Trophoblast cell (in vitro differentiated cells and primary cell): Measurements from ENCODE around the gene TSSC4.

Source experiments
- DNase-seq, 2 donors: peaks; one replicate each; pipeline ENCODE4 v3.0.0-alpha.2; 2016
- H2AFZ ChIP-seq: 2 replicates; pipeline ENCODE4 v1.6.1; 2013; ENCODE audit warnings: low read length, moderate library complexity, mild to moderate bottlenecking; ENCODE audit not compliant: insufficient read depth, poor library complexity
- H2AK5ac ChIP-seq: 2 replicates; pipeline ENCODE4 v1.6.1; 2013; ENCODE audit warnings: mild to moderate bottlenecking, low read length
- H2BK120ac ChIP-seq: 2 replicates; pipeline ENCODE4 v1.6.1; 2013; ENCODE audit warnings: low read length, mild to moderate bottlenecking, moderate library complexity; ENCODE audit not compliant: insufficient read depth, poor library complexity
- H2BK12ac ChIP-seq: 2 replicates; pipeline ENCODE4 v1.6.1; 2013; ENCODE audit warnings: mild to moderate bottlenecking, low read length, moderate library complexity
- H2BK5ac ChIP-seq: 2 replicates; pipeline ENCODE4 v1.6.1; 2013; ENCODE audit warnings: low read length, low read depth, moderate library complexity, mild to moderate bottlenecking; ENCODE audit not compliant: poor library complexity
- H3K14ac ChIP-seq: 2 replicates; pipeline ENCODE4 v1.6.1; 2013; ENCODE audit warnings: mild to moderate bottlenecking, low read length
- H3K18ac ChIP-seq: 2 replicates; pipeline ENCODE4 v1.6.1; 2013; ENCODE audit warnings: mild to moderate bottlenecking, low read length
- H3K23ac ChIP-seq: 2 replicates; pipeline ENCODE4 v1.6.1; 2013; ENCODE audit warnings: low read length
- H3K27ac ChIP-seq: 2 replicates; pipeline ENCODE4 v1.5.1; 2013; ENCODE audit warnings: low read depth, mild to moderate bottlenecking, inconsistent platforms, low read length, moderate library complexity
- H3K27me3 ChIP-seq: 2 replicates; pipeline ENCODE4 v1.6.1; 2013; ENCODE audit warnings: inconsistent platforms, mild to moderate bottlenecking, low read length, moderate library complexity; ENCODE audit not compliant: insufficient read depth
- H3K36me3 ChIP-seq, 2 experiments: 1 replicate in 1 of 2; 2 replicates in 1 of 2; pipeline ENCODE4 v1.6.1; 2013; ENCODE audit warnings: low read length in 2 of 2, mild to moderate bottlenecking in 2 of 2, moderate library complexity in 1 of 2; ENCODE audit not compliant: insufficient read depth in 2 of 2, control insufficient read depth in 1 of 2
- H3K4ac ChIP-seq: 2 replicates; pipeline ENCODE4 v1.6.1; 2013; ENCODE audit warnings: low read depth, mild to moderate bottlenecking, low read length, moderate library complexity
- H3K4me1 ChIP-seq, 2 experiments: 1 replicate in 1 of 2; 2 replicates in 1 of 2; pipeline ENCODE4 v1.6.1; 2013; ENCODE audit warnings: low read length in 2 of 2, mild to moderate bottlenecking in 2 of 2, moderate library complexity in 1 of 2; ENCODE audit not compliant: insufficient read depth in 2 of 2, control insufficient read depth in 1 of 2
- H3K4me2 ChIP-seq: 2 replicates; pipeline ENCODE4 v1.6.1; 2013; ENCODE audit warnings: inconsistent platforms, mild to moderate bottlenecking, low read length, moderate library complexity
- H3K4me3 ChIP-seq: 2 replicates; pipeline ENCODE4 v1.5.1; 2013; ENCODE audit warnings: mild to moderate bottlenecking, low read depth, low read length, inconsistent platforms
- H3K79me1 ChIP-seq: one replicate; pipeline ENCODE4 v1.6.1; 2013; ENCODE audit warnings: low read length
- H3K79me2 ChIP-seq: 2 replicates; pipeline ENCODE4 v1.6.1; 2013; ENCODE audit warnings: low read length, mild to moderate bottlenecking; ENCODE audit not compliant: control insufficient read depth, insufficient read depth, poor library complexity
- H3K9ac ChIP-seq: 2 replicates; pipeline ENCODE4 v1.6.1; 2013; ENCODE audit warnings: mild to moderate bottlenecking, low read length
- H3K9me3 ChIP-seq: 2 replicates; pipeline ENCODE4 v1.6.1; 2013; ENCODE audit warnings: low read depth, mild to moderate bottlenecking, control low read depth, inconsistent platforms, low read length; ENCODE audit not compliant: insufficient read depth
- H4K12ac ChIP-seq: 2 replicates; pipeline ENCODE4 v1.6.1; 2013; ENCODE audit warnings: low read depth, mild to moderate bottlenecking, low read length, moderate library complexity
- H4K8ac ChIP-seq: 2 replicates; pipeline ENCODE4 v1.6.1; 2013; ENCODE audit warnings: low read depth, mild to moderate bottlenecking, low read length, moderate library complexity
- H4K91ac ChIP-seq: one replicate; pipeline ENCODE4 v1.6.1; 2013; ENCODE audit warnings: low read depth, mild to moderate bottlenecking, low read length, moderate library complexity
- WGBS: extraction: QIAGEN DNeasy Blood & Tissue Kit; methylation state at CpG from one replicate; pipeline ENCODE4 v1.1.7; 2013; ENCODE audit warnings: missing lambda C conversion rate; ENCODE audit not compliant: insufficient read length, insufficient coverage; ENCODE audit errors: extremely low coverage; 5-methylcytosine and 5-hydroxymethylcytosine counted together

TSSC4 gene

GRCh38 chr11:2421226-2421994, 20.9 kb downstream of the TSSC4 start:
- Histone ChIP-seq H4K8ac (no peak overlapping the region), H4K91ac (no peak overlapping the region), H3K4me1 (no peaks in the 10 kb centered on the region), H2BK5ac (no peak overlapping the region), H3K18ac (no peak overlapping the region), H3K14ac (no peak overlapping the region), H3K9me3 (no peaks in the 10 kb centered on the region), H2AFZ (no peak overlapping the region), H3K27ac (no peak overlapping the region), H3K36me3 (no peaks in the 10 kb centered on the region), H3K23ac (no peak overlapping the region), H3K27me3 (no peaks in the 10 kb centered on the region), H4K12ac (no peak overlapping the region), H2AK5ac (no peak overlapping the region), H2BK12ac (no peak overlapping the region), H3K79me2 (no peaks in the 10 kb centered on the region), H2BK120ac (no peak overlapping the region), H3K79me1 (no peaks in the 10 kb centered on the region), H3K4me3 (no peak overlapping the region), H3K4me2 (no peak overlapping the region), H3K9ac (no peak overlapping the region), H3K4ac (no peak overlapping the region)
- WGBS: no CpG with 5 or more reads among the region's 19 CpGs
- no peak for DNase-seq

- H3K27ac ChIP-seq: no peak overlapping the region
Measured at GRCh38 chr11:2421996-2422395, 21.4 kb downstream of the TSSC4 start.

GRCh38 chr11:2422461-2423156, 22.1 kb downstream of the TSSC4 start:
- Histone ChIP-seq H4K12ac (no peak overlapping the region), H2BK5ac (no peak overlapping the region), H2BK12ac (no peak overlapping the region), H3K23ac (no peak overlapping the region), H4K91ac (no peak overlapping the region), H3K36me3 (no peaks in the 10 kb centered on the region), H3K4ac (no peak overlapping the region), H3K79me1 (no peaks in the 10 kb centered on the region), H2AFZ (no peak overlapping the region), H3K4me2 (no peak overlapping the region), H3K4me3 (no peak overlapping the region), H2BK120ac (no peak overlapping the region), H3K4me1 (no peaks in the 10 kb centered on the region), H3K18ac (no peak overlapping the region), H3K14ac (no peak overlapping the region), H3K27me3 (no peaks in the 10 kb centered on the region), H2AK5ac (no peak overlapping the region), H3K9ac (no peak overlapping the region), H3K27ac (no peak overlapping the region), H3K79me2 (no peaks in the 10 kb centered on the region), H3K9me3 (no peaks in the 10 kb centered on the region), H4K8ac (no peak overlapping the region)
- WGBS: no CpG with 5 or more reads among the region's 14 CpGs
- DNase-seq: no peak

More at GRCh38 chr11:2421996-2422395, 21.4 kb downstream of the TSSC4 start:
- no peak overlapping the region for H4K8ac ChIP-seq
- H3K14ac ChIP-seq: no peak overlapping the region
- no peaks in the 10 kb centered on the region for H3K36me3 ChIP-seq
- DNase-seq: no peak
- H3K18ac ChIP-seq: no peak overlapping the region
- H3K4me1 ChIP-seq: no peaks in the 10 kb centered on the region
- H2AFZ ChIP-seq: no peak overlapping the region
- H3K23ac ChIP-seq: no peak overlapping the region
- no peak overlapping the region for H3K4me2 ChIP-seq
- H2BK120ac ChIP-seq: no peak overlapping the region
- no peaks in the 10 kb centered on the region for H3K79me1 ChIP-seq
- H2AK5ac ChIP-seq: no peak overlapping the region
- H3K4me3 ChIP-seq: no peak overlapping the region
- no peaks in the 10 kb centered on the region for H3K27me3 ChIP-seq
- H3K79me2 ChIP-seq: no peaks in the 10 kb centered on the region
- no peak overlapping the region for H2BK5ac ChIP-seq
- no CpG with 5 or more reads among the region's 17 CpGs for WGBS
- no peak overlapping the region for H4K91ac ChIP-seq
- no peaks in the 10 kb centered on the region for H3K9me3 ChIP-seq
- no peak overlapping the region for H2BK12ac ChIP-seq
- no peak overlapping the region for H3K4ac ChIP-seq
- H3K9ac ChIP-seq: no peak overlapping the region
- H4K12ac ChIP-seq: no peak overlapping the region

- no peak for DNase-seq
- H3K4me2 ChIP-seq: no peak overlapping the region
Measured at GRCh38 chr11:2423157-2424025, 22.8 kb downstream of the TSSC4 start.

More at GRCh38 chr11:2423157-2424025, 22.8 kb downstream of the TSSC4 start:
- H2AFZ ChIP-seq: no peak overlapping the region
- WGBS: no CpG with 5 or more reads among the region's 26 CpGs
- H3K18ac ChIP-seq: no peak overlapping the region
- no peak overlapping the region for H3K4ac ChIP-seq
- no peaks in the 10 kb centered on the region for H3K79me2 ChIP-seq
- no peak overlapping the region for H3K14ac ChIP-seq
- no peak overlapping the region for H4K91ac ChIP-seq
- H3K27ac ChIP-seq: no peak overlapping the region
- no peaks in the 10 kb centered on the region for H3K27me3 ChIP-seq
- H3K4me1 ChIP-seq: no peaks in the 10 kb centered on the region
- H4K12ac ChIP-seq: no peak overlapping the region
- H3K4me3 ChIP-seq: no peak overlapping the region
- no peak overlapping the region for H2BK120ac ChIP-seq
- H2BK5ac ChIP-seq: no peak overlapping the region
- no peak overlapping the region for H3K23ac ChIP-seq
- H3K79me1 ChIP-seq: no peaks in the 10 kb centered on the region
- no peaks in the 10 kb centered on the region for H3K36me3 ChIP-seq
- no peak overlapping the region for H2AK5ac ChIP-seq
- no peak overlapping the region for H4K8ac ChIP-seq
- H3K9ac ChIP-seq: no peak overlapping the region
- no peak overlapping the region for H2BK12ac ChIP-seq
- no peaks in the 10 kb centered on the region for H3K9me3 ChIP-seq
